ENCODE measurements around the gene PPFIBP1.
"Not testable (repeated sequence)": the region's sequence is repeated elsewhere in the genome, so short reads cannot be mapped to it uniquely, and the experiment has no call there.

PPFIBP1 gene

DNA sequence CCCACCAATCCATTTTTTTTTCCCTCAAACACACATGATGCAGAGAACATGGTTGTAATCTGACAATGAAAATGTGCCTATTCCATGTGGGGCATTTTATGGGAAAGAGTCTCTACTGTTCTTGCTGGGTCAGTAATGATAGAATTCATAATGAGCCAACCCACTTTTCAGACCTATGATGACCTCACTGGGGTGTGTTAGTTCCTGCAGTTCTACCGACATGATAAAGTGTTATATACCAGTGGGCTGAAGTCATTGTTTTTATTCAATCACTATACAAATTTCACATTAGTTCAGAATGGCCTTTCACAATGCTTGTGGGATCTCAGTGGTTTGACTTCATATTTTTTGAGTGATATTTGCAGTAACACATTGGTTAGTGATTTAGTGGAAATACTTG, 47.5 kb downstream of the PPFIBP1 start:
- no peak for DNase-seq

DNA sequence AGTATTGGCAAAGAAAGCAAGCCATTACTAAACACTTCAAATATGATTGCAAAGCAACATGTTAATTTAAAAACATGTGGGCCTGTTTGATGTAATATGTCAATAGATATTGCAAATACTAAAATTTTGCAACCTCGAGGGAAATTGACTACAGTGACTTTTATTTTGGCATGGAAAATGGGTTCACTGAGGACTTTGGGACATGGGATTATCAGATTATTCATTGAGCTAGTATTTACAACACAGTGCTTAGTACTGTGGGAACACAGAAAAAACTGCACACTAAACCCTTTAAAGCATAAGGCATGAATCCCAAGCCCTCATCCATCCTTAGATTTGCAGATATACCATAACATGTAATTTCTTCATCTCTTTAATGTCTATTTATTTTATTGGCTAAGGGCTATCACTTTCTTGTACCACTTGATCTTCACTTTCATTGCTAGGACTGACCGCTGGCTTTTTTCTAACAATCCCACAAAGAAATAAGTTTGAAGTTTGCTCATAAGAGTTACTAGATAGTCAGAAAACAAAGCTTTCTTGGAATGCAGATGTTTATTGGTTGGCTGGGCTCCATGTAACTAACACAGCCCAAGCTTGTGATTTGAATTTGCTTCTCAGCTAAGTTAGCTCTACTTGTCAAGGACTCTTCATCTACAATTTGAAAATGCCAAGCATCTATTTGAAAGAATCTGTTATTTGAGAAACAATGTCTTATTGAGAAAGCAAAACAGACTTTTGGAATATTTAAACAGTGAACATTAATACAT, 48.7 kb downstream of the PPFIBP1 start:
- no peak for DNase-seq

- no peak for DNase-seq
Observed at GRCh38 chr12:27573972-27574371, 50.0 kb downstream of the PPFIBP1 start.

GRCh38 chr12:27575090-27575761, 51.2 kb downstream of the PPFIBP1 start:
- DNase-seq = no peak

DNA sequence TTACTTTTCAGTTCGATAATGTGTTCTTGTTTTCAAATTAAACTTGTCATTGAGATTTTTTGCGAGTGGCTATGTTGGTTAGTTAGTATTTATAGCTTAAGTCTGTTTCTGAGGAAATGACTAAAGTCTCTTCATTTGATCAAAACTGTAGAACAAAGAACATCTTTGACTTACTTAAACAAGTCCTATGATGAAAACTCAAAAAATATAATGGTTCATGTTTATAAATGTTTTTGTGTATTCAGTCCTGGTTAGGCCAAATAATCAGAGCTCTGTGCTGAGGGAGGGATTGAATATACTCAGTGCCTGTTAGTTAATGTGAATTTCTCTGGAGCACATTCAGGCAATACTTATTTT, 51.7 kb downstream of the PPFIBP1 start:
- no peak for DNase-seq

GRCh38 chr12:27576667-27577347, 52.8 kb downstream of the PPFIBP1 start:
- no peak for DNase-seq

GRCh38 chr12:27577688-27578087, 53.7 kb downstream of the PPFIBP1 start:
- DNase-seq = no peak

DNA sequence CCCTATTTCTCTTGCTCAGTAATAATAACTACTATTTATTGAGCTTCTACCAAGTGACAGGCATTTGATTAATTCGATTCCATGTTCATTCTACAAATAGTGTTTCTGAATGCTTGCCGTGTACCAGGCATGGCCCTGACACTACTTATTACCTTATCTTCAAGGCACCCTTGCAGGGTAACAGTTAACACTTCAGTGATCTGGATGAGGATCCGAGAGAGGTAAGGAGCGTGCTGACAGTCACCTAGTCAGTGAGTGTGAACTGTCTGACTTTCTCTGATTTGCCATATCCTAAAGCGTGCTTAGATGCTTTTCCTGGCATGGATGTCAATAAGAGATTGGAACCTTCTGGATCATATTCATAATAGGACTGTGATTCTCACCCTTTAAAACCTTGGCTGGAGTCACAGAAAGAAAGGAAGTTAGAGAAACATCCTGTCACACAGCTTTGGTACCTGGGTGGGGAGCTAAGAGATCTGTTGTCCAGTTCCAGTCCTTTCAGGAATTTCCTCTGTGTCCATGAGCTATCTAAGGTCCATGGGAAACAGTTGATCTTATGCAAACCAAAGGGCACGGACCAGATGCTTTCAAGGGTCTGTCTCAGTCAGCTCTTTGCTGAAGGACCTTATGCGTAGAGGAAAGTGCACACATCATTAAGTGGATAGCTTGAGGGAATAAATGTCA, 54.8 kb downstream of the PPFIBP1 start:
- DNase-seq = no peak

- no peak for DNase-seq
Observed at GRCh38 chr12:27580561-27581330, 56.7 kb downstream of the PPFIBP1 start.

GRCh38 chr12:27581331-27581671, 57.3 kb downstream of the PPFIBP1 start:
- DNase-seq = not testable (repeated sequence)

DNA sequence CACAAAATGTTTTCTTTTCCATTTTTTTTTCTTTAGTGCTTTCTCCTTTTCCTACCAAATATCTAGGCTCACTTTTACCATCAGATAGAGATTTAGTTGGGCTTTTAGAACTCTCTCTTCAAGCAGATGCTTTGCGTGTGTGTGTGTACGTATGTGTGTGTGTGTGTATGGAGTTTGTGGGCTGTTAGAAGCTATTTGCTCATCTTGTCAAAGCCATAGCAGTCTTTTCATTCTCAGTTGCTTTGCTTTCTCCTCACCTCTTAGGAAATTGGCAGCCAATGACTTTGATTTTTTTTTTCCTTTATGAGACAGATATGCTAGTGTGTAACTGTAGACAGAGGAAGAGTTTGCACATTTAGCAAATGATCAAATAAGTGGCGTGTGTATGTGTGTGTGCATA, 57.8 kb downstream of the PPFIBP1 start:
- not testable (repeated sequence) for DNase-seq

GRCh38 chr12:27582445-27582844, 58.4 kb downstream of the PPFIBP1 start:
- DNase-seq = not testable (repeated sequence)

- no peak for DNase-seq
Observed at GRCh38 chr12:27583057-27583797, 59.2 kb downstream of the PPFIBP1 start.

GRCh38 chr12:27583981-27584380, 60.0 kb downstream of the PPFIBP1 start:
- no peak for DNase-seq

DNA sequence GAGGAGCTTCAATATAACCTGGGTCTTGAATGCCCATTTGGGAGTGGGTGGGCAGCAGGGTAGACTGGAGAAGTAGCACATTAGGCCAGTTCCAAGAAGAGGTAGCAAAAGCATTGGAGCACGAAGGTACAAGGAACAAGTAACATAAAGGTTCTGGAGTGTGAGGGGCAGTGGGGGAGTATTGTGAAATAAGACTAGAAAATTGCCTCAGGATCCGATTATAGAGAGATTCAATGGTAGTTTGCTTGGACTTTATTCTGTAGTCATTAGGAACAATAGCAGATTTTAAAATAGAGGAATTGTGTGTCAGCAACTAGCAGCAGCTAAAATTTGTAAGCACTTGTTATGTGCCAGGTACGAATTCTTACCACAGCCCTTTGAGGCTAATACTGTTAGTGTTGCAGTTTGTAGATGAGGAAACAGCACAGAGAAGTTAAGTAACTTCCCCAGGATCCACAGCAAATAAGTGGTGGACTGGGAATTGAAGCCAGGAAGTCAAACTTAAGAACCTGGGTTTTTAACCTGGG, 61.8 kb downstream of the PPFIBP1 start:
- no peak for DNase-seq

GRCh38 chr12:27588075-27588730, 64.2 kb downstream of the PPFIBP1 start:
- DNase-seq = not testable (repeated sequence)

GRCh38 chr12:27588776-27589175, 64.8 kb downstream of the PPFIBP1 start:
- DNase-seq = no peak

GRCh38 chr12:27589419-27589818, 65.4 kb downstream of the PPFIBP1 start:
- DNase-seq = no peak

- DNase-seq = not testable (repeated sequence)
Observed at GRCh38 chr12:27591698-27592097, 67.7 kb downstream of the PPFIBP1 start.

DNA sequence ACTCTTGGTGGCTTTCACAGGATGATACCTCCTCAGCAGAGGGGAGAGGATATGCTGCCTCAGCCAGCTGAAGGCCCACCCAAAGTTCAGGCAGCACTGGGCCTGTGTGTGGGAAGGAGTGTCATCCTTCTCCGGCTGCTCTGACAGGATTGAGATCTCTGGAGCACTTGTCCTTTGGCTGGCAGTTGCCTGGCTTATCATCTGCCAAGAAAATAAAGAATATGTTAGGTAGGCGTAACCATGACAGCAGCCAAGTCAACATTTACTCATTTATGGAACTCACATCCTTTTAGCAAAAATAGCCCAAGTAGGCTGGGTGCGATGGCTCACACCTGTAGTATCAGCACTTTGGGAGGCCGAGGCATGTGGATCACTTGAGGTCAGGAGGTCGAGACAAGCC, 68.5 kb downstream of the PPFIBP1 start:
- DNase-seq = no peak

GRCh38 chr12:27593266-27593665, 69.3 kb downstream of the PPFIBP1 start:
- no peak for DNase-seq

All from NCI-H1092 treated with DMSO at 0.1 percent for 48 hours (cell line).